Testis (tissue), 3 donors: Measurements from ENCODE around the gene SUSD1. TPM values are rescaled to one million over a fixed set of nuclear protein-coding genes. Genes with fewer than 3 reads are reported as not detected.

Experiments
- DNase-seq: peaks from one replicate; pipeline ENCODE4 v3.0.0-alpha.2; 2019
- H3K27ac ChIP-seq, 2 donors: fragments of 200-600 bp; sonication (generic); one replicate each; pipeline ENCODE4 v1.5.1; 2019
- H3K27me3 ChIP-seq: fragments of 200-600 bp; sonication (generic); one replicate; pipeline ENCODE4 v1.5.1; 2019
- H3K36me3 ChIP-seq: fragments of 200-600 bp; sonication (generic); one replicate; pipeline ENCODE4 v1.5.1; 2017; ENCODE audit warnings: low read depth; ENCODE audit errors: missing control alignments
- H3K4me1 ChIP-seq: fragments of 200-600 bp; sonication (generic); one replicate; pipeline ENCODE4 v1.5.1; 2019
- H3K4me3 ChIP-seq, 2 donors: fragments of 200-600 bp; sonication (generic); one replicate each; pipeline ENCODE4 v1.5.1; 2017 to 2019
- H3K9me3 ChIP-seq: fragments of 200-600 bp; sonication (generic); one replicate; pipeline ENCODE4 v1.5.1; 2017
- POLR2A ChIP-seq: fragments of 450-650 bp; IDR thresholded peaks from one replicate; pipeline ENCODE4 v1.6.1; 2017; ENCODE audit warnings: antibody characterized with exemption, mild to moderate bottlenecking, moderate library complexity
- WGBS, 2 donors: methylation state at CpG; one replicate each; pipeline ENCODE4 v1.1.5; 2018; 5-methylcytosine and 5-hydroxymethylcytosine counted together
- intact Hi-C: fragments of 100-400 bp; cut with DNase I; formaldehyde crosslinking; loops from one replicate; pipeline ENCODE4 v1.15.1; 2023; ENCODE audit warnings: low total_unique reads
- polyA plus RNA-seq: library from polyadenylated mRNA; stranded (reverse); fragments of 350-450 nt; fragmentation: Illumina TruSeq; extraction: RNeasy Lipid Tissue Mini Kit (QIAGEN cat#74804); gene quantifications from one replicate; pipeline ENCODE4 v1.2.3, GENCODE V29; 2014; ENCODE audit warnings: low read depth, low replicate concordance; ENCODE audit not compliant: insufficient read depth
- total RNA-seq, 2 donors: library from RNA; depleted of rRNA; stranded (reverse); fragments of >200 nt; gene quantifications; one replicate each; pipeline ENCODE4 v1.2.3, GENCODE V29; 2016
- TF ChIP-seq, protein P1 (sequence below), 3 experiments: fragments of 450-650 bp in 2 of 3; fragments of 200-600 bp in 1 of 3; sonication (generic) in 1 of 3; IDR thresholded peaks; one replicate each; pipeline ENCODE4 v1.5.1; 2016 to 2019; ENCODE audit warnings: antibody characterized with exemption in 3 of 3, mild to moderate bottlenecking in 2 of 3, moderate library complexity in 1 of 3

SUSD1 gene
- total and polyA plus RNA-seq, 3 donors from 2014 or later: 12.7 to 39.1 (median 28.0) TPM

DNA sequence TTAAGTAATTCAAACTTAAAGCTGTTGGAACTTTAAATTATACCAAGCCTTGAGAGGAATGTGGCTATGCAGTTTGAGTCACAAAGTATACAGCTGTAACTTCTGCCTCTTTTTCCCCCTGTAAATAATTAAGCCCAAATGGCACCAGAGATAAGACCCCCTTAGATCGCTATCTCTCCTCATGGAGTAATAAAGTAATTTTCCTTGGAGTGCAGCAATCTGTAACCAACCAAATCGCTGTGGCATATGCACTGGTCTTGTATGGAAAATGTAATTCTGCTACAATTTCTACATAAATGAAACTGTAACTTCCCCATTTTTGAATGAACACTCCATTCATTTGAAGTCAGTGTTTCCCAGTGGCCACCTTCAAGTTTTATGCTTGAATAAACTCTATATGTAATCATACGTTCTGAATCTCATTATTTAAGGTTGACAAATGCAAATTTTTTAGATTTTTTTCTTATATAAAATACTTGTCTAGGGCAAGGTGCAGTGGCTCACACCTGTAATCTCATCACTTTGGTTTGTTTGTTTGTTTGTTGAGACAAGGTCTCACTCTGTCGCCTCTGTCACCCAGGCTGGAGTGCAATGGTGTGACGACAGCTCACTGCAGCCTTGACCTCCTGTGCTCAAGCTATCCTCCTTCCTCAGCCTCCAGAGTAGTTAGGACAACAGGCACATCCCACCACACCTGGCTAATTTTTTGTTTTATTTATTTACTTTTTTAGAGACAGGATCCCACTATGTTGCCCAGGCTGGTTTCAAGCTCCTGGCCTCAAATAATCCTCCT, 12.3 kb downstream of the SUSD1 start:
- no peaks in the 10 kb centered on the region for H3K27me3 ChIP-seq
- no peak overlapping the region for H3K4me3 ChIP-seq
- no peaks in the 10 kb centered on the region for H3K9me3 ChIP-seq
- intact Hi-C loops: no loop called here
- H3K27ac ChIP-seq: no peak overlapping the region
- no peaks in the 10 kb centered on the region for H3K36me3 ChIP-seq
- whole genome bisulfite sequencing, 2 donors: 79 to 83% methylated on average over 5 of the region's 5 CpGs
- TF ChIP-seq, protein P1, sequence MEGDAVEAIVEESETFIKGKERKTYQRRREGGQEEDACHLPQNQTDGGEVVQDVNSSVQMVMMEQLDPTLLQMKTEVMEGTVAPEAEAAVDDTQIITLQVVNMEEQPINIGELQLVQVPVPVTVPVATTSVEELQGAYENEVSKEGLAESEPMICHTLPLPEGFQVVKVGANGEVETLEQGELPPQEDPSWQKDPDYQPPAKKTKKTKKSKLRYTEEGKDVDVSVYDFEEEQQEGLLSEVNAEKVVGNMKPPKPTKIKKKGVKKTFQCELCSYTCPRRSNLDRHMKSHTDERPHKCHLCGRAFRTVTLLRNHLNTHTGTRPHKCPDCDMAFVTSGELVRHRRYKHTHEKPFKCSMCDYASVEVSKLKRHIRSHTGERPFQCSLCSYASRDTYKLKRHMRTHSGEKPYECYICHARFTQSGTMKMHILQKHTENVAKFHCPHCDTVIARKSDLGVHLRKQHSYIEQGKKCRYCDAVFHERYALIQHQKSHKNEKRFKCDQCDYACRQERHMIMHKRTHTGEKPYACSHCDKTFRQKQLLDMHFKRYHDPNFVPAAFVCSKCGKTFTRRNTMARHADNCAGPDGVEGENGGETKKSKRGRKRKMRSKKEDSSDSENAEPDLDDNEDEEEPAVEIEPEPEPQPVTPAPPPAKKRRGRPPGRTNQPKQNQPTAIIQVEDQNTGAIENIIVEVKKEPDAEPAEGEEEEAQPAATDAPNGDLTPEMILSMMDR (IDR thresholded peaks at IDR 0.05): no peak
- TF ChIP-seq POLR2A: no peak
- peaks cover 32% of the 10 kb centered on the region for H3K4me1 ChIP-seq
- DNase-seq: no peak

DNA sequence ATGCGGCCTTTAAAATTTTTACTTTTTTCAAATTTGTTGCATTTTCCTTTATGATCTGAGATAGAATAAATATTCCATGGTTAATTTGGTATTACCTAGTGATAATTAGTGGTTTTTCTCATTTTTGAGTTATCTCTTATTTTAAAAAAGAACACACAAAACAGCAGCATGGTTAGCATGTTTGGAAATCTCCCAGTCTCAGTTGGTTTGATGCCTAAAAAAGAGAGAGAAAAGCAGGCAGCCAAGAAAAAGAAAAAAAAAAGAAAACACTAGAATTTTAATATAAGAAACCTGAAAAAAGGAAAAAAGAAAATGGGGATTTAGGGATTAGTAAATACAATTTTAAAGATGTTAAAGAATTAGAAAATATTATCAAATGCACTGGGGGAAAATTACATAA, 15.3 kb downstream of the SUSD1 start:
- no peaks in the 10 kb centered on the region for H3K27me3 ChIP-seq
- TF ChIP-seq, protein P1 (IDR thresholded peaks at IDR 0.05): no peak
- TF ChIP-seq POLR2A: no peak
- no peaks in the 10 kb centered on the region for H3K36me3 ChIP-seq
- H3K4me3 ChIP-seq: no peak overlapping the region
- peak overlapping the region; percentile 1 to 12 for H3K27ac ChIP-seq
- no peak for DNase-seq
- intact Hi-C loops: no loop called here
- H3K9me3 ChIP-seq: no peaks in the 10 kb centered on the region
- 92 to 96% methylated on average over 1 of the region's 1 CpG for WGBS, 2 donors
- H3K4me1 ChIP-seq: peaks cover 42% of the 10 kb centered on the region

DNA sequence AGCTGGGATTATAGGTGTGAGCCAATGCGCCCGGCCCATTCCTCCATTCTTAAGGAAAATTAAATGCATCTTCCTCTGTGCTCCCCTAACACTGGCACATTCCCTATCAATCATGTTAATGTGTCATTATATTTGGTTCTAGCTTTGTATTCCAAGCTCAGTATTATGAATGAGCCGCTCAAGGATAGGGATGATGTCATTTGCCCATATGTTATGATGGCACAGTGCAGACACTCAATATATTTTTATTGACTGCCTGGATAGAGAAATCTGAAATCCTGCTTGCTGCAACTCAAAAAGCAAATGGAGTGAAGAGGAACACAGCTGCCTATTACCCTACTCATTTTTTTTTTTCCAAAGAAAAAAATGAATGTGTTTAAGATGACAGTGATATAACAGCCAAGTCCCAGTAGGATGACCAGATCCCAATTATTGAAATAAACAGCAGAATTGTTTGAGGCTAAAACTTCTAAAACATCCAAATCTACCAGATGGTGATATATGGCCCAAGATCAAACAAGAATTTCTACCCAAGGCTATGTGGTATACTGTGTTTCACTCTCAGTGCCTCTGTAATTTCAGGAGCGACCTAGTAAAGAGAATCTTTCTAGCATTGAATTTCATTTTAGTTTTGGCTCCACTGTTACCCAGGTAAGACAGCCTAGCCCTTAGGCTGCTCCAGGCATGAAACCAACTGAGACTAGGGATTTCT, 16.3 kb downstream of the SUSD1 start:
- TF ChIP-seq, protein P1 (IDR thresholded peaks at IDR 0.05): no peak
- no peak for TF ChIP-seq POLR2A
- H3K4me3 ChIP-seq: no peak overlapping the region
- intact Hi-C loops: no loop called here
- peaks cover 42% of the 10 kb centered on the region for H3K4me1 ChIP-seq
- peak overlapping the region; percentile 48 to 74 for H3K27ac ChIP-seq
- 82 to 91% methylated on average over 4 of the region's 4 CpGs for WGBS, 2 donors
- H3K9me3 ChIP-seq: no peaks in the 10 kb centered on the region
- no peaks in the 10 kb centered on the region for H3K36me3 ChIP-seq
- no peak for DNase-seq
- no peaks in the 10 kb centered on the region for H3K27me3 ChIP-seq

DNA sequence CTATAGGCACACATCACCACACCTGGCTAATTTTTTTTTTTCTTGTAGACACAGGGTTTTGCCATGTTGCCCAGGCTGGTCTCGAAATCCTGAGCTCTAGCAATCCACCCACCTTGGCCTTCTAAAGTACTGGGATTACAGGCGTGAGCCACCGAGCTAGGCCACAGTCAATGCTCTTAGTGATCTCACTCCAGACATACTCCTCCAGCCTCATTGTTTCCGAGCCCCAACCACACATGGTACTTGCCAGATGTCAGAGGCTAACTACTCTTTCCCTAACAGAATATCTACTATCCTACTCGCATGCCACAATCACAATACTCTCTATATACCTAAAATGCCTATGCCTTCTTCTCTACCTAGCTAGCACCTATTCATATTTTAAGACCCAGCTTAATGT, 17.1 kb downstream of the SUSD1 start:
- H3K4me3 ChIP-seq: no peak overlapping the region
- intact Hi-C loops: no loop called here
- WGBS, 2 donors: 71 to 78% methylated on average over 5 of the region's 5 CpGs

More for the DNA sequence above, 17.1 kb downstream of the SUSD1 start:
- no peaks in the 10 kb centered on the region for H3K9me3 ChIP-seq
- peaks cover 42% of the 10 kb centered on the region for H3K4me1 ChIP-seq
- DNase-seq: no peak
- no peaks in the 10 kb centered on the region for H3K36me3 ChIP-seq
- TF ChIP-seq, protein P1 (IDR thresholded peaks at IDR 0.05): no peak
- TF ChIP-seq POLR2A: no peak
- H3K27me3 ChIP-seq: no peaks in the 10 kb centered on the region
- H3K27ac ChIP-seq: peak overlapping the region; percentile 48 to 74
